ENCODE results near the gene PIM3. TPM values are rescaled to one million over a fixed set of nuclear protein-coding genes. Genes with fewer than 3 reads are reported as not detected.
"Not testable (repeated sequence)": the region's sequence is repeated elsewhere in the genome, so short reads cannot be mapped to it uniquely, and the experiment has no call there.

Gene PIM3
- total RNA-seq, 1 experiment from 2014 or later = 48.7 TPM

DNA sequence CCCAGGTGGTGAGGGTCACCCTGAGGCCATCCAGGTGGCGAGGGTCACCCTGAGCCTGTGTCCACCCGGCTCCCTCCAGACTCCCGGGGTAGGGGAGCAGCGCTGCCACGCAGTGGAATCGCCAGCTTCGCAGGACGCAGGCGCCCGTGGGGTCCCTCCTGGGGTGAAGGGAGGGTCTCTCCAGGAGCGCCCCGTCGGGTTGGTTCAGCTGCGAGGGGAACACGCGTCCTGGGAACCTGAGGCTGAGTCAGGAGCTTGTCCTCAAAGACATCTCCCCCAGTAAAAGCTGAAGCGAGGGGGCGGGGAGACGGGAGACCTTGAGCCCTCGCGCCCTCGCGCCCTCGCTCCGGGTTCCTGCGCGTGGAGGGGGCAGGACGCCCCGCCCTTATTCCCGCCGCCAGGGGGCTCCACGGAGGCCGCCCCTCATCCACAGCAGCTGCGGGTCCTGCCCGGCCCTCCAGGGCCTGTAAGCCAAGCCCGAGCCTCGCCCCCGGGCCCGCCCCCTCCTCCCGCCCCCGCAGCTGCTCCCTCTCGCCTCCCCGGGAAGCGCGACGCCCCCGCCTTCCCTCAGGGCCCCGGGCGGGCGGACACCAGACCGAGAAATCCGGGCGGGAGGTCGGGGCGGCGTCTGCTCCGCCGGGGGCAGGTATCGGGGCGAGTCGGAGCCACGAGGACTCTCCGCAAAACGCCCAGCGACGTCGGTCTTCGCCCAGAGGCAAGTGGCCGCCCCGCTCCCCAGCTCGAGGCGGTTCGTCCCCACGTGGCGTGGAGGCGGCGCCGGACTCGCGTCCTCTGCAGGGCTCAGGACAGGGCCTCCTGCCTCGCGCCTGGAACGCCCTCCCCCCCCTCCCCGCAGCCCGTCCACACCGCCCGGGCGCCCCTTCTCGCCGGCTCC, 22.8 kb downstream of the PIM3 start:
- no peak for DNase-seq (ENCODE audit: low spot score)

DNA sequence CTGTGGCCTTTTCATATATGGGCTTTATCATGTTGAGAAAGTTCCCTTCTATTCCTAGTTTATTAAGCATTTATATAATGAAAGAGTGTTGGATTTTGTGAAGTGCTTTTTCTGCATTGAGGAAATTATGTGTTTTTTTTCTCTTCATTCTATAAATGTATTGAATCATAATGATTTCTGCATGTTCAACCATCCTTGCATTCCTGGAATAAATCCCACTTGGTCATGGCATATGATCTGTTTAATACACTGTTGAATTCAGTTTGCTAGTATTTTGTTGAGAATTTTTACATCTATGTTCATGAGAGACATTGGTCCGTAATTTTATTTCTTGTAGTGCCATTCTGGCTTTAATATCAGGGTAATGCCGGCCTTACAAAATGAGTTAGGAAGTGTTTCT, 25.8 kb downstream of the PIM3 start:
- DNase-seq (ENCODE audit: low spot score) = no peak

DNA sequence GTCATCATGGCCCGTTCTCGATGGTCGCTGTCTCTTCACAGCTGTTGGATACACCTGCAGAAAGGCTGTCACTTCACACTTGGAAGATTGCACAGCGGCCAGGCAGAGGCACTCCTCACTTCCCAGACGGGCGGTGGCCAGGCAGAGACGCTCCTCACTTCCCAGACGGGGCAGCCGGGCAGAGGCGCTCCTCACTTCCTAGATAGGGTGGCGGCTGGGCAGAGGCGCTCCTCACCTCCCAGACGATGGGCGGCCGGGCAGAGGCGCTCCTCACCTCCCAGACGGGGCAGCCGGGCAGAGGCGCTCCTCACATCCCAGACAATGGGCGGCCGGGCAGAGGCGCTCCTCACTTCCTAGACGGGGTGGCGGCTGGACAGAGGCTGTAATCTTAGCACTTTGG, 29.3 kb downstream of the PIM3 start:
- not testable (repeated sequence) for DNase-seq (ENCODE audit: low spot score)

DNA sequence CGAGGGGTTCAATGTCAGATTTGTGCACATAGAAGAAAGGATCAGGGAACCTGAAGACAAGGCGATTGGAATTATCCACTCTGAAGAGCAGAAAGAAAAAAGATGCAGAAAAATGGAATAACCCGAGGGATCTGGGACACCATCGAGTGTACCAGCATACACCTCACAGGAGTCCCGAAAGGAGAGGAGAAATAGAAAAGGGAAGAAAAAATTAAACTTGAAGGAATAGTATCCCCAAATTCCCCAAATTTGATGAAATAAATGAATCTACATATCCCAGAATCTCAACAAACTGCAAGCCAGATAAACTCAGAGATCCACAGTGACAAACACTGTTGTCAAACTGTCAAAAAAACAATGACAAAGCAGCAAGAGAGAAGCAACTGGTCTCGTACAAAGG, 30.6 kb downstream of the PIM3 start:
- no peak for DNase-seq (ENCODE audit: low spot score)

DNA sequence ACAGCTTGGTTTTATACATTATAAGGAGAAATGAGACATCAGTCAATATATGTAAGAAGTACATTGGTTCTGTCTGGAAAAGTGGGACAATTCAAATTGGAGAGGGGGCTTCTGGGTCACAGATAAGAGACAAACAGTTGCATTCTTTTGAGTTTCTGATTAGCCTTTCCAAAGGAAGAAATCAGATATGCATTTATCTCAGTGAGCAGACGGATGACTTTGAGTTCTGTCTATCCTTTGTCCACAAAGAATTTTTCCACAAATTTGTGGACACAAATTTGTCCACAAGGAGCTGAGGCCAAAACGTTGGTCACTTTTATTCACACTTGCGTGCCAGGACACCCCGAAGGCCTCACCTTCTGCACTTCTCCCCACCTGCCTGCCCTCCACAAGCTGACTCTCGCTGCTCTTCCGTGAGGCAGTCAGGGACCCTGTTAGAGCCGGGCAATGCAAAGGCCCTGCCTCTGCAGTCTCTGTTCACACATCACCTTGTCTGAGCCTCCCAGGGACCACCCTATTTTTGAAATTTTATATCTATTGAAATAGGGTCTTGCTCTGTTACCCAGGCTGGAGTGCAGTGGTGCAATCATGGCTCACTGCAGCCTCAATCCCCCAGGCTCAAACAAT, 31.4 kb downstream of the PIM3 start:
- no peak for DNase-seq (ENCODE audit: low spot score)

DNA sequence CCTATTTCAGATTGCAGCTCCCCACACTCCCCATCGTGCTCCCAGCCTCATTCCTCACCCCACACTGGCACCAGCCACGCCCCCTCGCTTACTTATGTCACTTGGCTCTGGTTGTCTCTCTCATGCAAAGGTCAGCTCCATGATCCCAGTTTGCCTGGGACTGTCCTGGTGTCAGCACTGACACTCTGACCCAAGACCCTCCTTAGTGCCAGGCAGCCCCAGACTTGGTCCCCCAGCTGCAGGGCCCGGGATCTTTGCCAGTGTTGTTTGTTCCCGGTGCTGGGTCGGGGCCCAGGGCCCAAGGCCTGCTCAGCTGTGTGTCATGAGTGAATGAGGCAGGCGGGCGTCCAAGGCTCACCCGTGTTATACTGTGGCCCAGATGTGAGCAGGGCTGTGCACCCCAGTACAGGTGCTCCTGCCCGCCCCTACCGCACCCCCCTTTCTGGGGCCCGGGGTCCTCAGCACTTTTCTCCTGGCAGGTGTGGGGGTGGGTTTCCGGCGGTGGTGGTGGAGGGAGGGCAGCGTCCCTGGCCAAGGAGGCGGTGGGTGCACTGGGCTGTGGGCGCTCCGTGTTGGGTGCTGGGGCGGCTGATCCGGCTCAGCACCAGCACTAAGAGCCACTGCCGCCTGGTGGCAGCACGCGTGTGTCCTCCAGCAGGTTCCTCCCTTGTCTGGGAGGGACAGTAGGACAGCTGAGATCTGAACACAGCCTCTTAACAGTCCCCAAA, 32.5 kb downstream of the PIM3 start:
- DNase-seq (ENCODE audit: low spot score) = no peak

DNA sequence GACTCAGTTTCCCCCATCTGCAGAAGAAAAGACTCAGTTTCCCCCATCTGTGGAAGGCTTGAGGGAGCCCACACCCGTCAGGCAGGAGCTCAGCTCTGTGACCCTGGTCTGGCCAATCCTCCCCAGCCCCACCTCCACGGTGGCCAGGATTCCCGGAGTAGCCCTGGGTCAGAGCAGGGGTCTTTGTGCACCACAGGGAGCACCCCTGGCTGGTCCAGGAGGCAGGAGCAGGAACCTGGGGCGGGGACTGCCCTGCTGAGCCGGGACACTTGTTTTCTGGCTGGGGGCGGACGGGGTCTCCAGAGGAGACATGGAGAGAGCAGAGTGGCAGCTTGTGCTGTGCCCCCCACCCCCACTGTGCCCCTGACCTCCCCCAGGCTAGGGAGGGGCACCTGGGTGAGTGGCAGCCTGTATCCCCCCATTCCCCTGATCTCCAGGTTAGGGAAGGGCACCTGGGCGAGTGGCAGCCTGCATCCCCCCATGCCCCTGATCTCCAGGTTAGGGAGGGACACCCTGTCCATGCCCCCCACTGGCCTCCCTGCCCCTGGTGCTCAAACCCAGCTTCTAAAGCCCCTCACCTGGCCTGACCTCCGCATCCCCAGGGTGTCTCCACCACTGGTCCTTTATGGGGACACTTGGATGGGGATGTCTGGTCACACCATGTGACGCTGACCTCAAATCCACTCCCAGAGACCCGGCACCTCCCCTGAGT, 33.2 kb downstream of the PIM3 start:
- DNase-seq (ENCODE audit: low spot score) = no peak

DNA sequence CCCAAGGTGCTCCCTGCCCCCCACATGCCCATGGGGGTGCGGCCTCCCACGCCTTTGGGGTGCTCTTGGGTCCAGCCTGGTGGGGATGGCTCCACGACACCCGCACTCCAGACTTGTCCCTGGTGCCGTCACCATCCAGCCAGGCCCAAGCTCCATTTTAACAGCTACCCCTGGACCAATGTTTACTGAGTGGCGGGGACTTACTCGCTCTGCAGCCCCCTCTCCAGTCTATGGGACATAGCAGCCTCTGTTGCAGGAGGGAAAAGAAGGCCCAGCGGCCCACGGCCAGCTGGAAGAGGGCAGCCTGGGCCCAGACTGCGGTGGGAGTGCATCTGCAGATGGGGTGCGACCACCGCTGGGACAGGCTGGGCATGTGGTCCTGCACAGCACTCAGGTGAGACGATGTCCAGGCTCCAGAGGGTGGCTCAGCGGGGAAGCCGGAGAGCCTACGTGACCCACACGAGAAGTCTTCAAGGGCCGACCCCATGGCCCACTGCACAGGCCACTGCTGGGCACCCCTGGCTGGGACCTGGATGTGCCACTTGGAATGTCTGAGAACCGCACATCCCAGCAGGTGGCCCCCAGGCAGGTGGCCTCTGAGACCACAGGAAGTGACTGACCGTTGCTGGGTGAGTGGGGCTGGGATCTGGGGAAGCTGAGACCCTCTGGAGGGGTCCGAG, 33.9 kb downstream of the PIM3 start:
- DNase-seq (ENCODE audit: low spot score) = no peak

DNA sequence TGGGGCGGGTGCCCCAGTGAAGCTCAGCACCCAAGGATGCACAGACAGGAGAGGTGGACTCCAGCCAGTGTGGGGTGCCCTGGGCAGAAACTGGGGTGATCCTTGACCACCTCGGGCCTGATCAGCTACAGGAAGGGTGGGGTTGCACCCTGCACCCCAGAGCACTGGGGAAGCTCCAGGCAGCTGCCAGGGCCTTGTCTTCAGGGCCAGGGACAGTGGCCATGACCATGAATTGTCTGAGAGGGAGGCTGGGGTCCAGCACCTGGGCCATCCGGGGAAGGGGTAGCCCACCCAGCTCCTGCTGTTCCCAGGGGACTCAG, 34.4 kb downstream of the PIM3 start:
- no peak for DNase-seq (ENCODE audit: low spot score)

DNA sequence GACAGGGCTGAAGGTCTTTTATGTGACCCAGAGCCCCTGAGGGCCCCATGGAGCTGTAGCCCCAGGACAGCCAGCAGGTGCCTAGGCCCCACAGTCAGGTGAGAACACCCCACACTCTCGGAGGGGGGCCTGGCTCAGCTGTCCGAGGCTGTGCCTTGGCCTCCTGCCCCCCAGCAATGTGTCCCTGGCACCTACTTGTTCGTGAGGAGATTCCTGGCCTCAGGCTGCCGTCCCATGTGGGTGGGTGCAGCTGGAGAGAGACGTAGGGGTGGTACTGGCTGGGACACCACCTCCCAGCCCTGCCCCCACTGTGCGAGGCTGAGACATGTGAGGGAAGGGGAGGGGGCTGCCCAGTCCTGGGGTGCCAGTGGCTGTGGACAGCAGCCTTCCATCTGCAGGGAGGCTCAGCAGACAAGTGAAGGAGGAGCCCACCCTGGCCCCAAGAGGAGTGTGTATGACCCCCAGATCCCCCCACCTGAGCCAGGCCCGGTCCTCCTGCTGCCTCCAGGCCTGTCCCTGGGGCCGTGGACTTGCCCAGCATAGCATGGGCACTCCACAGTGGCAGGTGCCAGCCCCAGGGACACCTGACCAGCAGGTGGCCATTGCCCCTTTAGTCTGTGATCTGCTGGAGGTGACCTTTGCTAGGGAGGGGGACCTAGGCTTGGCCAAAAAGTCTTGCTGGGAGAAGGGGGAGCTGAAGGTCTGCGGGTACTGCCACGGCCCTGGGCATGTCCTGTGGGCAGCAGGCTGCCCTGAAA, 35.0 kb downstream of the PIM3 start:
- DNase-seq (ENCODE audit: low spot score) = no peak

DNA sequence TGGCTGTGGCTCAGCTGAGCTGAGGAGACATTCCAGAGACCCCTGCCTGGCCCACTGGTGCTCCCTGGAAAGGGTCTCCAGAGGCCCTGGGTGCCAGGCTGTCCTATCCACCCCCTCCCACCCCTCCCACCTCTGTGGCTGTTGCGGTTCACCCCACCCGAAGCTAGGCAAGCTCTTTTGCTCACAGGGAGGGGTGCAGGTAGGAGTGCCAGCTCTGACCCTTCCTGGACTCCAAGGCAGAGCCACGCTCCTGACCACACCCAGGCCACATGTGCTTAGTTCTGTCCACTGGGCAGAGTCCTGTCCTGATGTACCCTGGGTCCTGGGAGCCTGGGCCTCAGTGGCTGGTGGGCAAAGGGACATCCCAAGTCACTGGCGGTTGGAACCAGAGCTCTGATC, 35.5 kb downstream of the PIM3 start:
- DNase-seq (ENCODE audit: low spot score) = no peak

DNA sequence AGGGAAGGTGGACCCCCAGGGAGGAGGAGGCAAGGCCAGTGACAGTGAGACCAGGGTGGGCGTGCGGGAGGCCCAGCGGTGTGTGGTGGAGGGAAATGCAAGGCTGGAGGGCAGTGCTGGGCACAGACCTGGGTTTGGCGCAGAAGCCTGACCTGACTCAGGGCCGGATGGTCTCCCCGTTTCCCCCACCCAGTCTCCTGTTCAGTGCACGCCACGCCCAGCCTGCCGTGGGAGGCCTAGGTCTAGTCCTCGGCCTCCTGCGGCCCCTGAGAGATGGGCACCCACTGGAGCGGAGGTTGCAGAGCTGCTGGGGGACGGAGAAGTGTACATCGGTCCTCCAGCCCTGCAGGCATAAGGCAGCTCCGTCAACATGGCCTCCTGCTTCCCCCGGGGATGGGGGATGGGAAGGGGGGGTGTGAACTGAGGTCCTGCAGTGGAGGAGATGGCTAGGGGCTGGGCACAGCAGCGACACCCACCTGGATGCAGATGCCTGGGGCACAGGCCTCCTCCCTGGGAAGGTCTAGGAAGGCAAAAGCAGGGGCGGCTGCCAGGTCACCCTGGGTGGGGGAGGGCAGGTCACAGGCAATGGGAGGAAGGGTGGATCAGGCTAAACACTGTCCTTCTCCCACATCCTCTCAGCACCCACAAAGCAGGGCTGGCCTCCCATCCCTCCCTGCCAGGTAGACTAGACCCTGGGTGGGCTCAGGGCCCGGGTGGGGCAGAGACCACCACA, 36.1 kb downstream of the PIM3 start:
- no peak for DNase-seq (ENCODE audit: low spot score)

DNA sequence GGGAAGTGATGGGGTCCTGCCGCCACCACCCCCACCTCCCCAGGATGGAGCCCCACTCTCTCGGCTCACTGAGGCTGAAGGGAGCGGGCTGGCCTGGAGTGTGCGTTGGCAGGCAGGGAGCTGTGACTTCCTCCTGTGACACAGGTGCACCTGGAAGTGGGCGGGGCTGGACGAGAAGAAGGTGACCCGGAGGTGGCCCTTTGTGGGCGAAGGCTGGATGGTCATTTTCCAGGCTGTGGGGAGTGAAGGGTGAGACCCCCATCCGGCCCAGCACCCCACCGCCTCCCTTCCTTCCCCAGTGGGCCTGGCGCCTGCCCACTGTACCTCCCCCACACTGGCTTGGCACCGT, 36.7 kb downstream of the PIM3 start:
- no peak for DNase-seq (ENCODE audit: low spot score)

DNA sequence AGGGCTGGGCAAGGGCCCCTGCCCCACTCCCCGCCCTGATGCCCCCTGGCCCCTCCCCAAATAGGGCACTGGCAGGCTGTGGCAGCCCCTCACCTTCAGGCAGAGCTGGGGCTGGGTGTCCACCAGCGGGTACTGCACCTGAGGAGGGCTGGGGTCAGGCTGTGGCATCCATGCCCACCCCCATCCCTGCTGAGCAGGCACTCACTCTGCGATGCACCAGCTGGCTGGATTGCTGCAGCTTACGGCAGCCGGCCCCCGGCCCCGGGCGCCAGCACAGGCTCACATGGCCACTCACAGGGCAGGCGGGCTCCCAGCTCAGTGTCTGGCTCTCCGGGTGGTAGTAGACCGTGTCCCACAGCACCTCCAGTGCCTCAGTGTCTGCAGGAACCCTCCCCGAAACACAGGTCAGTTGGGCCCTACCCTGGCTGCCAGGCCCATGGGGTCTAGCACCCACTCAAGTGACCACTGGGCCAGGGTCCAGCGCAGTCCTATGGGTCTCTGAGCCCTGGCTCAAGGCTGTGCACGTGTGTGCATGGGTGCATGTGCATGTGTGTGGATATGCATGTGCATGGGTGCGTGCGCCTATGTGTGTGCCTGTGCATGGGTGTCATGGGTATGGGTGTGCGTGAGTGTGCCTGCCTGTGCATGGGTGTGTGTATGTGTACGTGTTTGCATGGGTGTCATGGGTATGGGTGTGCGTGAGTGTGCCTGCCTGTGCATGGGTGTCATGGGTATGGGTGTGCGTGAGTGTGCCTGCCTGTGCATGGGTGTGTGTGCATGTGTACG, 37.6 kb downstream of the PIM3 start:
- DNase-seq (ENCODE audit: low spot score) = no peak

DNA sequence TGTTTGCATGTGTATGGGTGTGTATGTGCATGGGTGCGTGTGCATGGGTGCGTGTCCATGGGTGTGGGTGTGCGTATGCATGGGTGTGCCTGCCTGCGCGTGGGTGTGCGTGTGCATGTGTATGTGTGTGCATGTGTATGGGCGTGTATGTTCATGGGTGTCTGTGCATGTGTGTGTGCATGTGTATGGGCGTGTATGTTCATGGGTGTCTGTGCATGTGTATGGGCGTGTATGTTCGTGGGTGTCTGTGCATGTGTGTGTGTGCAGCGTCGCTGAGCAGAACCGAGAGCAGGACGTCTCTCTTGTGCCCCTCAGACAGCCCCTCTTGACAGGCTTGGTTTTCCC, 38.1 kb downstream of the PIM3 start:
- no peak for DNase-seq (ENCODE audit: low spot score)

DNA sequence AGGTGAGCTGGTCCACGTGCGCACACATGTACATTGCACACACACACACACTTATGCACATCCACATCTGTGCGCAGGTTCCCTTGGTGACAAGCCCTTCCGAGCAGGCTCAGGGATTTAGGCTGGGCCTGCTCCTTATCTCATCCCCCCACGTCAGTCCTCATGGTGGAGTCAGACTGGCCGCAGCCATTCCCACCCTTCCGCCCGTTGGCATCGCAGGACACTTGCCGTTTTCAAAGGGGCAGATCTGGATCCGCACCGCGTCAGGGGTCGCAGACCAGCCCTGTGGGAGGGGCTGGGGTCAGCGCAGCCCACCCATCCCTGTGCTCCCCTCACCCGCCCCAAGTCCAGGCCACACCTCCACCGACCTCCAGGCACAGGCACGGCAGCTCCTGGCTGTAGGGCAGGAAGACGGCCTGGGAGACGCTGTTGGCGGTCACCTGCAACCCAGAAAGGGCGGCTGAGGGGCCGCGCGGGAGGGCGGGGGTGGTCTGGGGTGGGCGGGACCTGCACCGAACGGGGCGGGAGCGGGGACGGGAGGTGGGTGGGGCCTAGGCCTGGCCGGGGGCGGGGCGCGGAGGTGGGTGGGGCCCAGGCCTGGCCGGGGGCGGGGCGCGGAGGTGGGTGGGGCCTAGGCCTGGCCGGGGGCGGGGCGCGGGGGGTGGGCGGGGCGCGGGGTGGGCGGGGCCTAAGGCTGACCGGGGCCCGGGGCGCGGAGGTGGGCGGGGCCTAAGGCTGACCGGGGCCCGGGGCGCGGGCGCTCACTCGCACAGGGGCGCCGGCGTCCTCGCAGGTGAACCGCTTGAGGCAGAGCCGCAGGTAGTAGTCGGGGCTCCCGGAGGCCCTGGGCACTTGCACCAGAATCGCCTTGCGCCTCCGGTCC, 38.7 kb downstream of the PIM3 start:
- DNase-seq (ENCODE audit: low spot score) = no peak

DNA sequence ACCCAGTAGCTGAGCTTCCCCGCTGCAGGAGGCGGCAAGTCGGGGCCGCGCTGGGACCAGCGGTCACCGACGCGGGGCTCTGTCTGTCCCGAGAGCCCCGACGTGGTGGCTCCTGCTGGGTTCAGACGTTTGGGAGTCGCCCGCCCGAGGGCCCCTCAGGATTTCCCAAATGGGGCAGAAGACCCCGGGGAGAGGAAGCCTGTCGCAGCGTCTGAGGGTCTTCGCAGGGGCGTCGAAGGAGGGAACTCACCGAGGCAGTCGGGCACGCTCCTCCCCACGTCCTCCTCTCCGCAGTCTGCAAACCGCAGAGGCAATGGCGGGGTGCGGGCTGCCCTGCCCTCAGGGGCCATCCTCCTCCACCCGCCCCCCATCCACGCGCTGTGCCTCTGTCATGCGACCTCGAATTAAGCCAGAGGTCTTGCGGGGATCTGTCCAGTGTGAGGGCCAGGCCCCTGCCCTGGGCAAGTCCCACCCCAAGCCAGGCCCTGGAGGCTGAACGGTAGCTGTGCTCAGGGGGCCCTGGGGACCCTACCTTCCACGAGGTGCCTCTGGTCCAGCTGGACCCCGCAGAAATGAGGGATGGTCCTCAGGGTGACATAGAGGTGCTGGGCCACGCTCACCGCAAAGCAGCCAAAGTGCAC, 39.5 kb downstream of the PIM3 start:
- no peak for DNase-seq (ENCODE audit: low spot score)
